Measurements from ENCODE around the gene SRP9. TPM values are rescaled to one million over a fixed set of nuclear protein-coding genes. Genes with fewer than 3 reads are reported as not detected.

Gene SRP9, protein sequence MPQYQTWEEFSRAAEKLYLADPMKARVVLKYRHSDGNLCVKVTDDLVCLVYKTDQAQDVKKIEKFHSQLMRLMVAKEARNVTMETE
- polyA plus RNA-seq (2013, experiment 1 of 2) = 196 TPM
- 205 TPM for polyA plus RNA-seq (2013, experiment 2 of 2)

DNA sequence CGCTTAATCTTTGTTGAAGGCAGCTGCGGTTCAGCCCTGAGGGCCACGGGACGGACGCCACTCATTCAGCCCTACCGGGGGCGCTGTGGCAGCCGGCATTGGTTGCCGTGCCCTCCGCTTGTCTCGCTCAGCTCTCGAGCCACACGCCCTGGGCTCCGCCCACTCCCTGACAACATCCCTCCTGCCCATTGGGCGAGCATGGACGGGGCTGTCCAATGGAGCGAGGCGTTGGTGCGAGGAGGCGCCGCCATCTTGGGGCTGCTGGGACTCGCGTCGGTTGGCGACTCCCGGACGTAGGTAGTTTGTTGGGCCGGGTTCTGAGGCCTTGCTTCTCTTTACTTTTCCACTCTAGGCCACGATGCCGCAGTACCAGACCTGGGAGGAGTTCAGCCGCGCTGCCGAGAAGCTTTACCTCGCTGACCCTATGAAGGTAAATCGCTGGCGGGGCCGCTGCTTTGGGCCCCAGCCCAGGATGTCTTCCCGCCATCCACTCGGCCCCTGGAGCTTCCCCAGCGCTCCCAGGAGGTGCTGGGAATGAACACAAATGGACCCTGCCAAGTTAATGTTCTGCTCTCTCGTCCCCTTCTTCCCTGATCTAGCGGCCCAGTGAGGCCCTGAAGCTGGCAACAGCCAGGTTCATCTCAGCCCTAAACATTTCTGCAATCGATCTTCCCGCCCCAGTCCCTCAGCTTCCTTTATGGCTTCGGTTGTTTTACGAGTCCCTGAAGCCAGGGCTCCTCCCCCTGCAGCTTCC, at the start of gene SRP9:
TSS of gene SRP9 (plus strand) at position 244 of the 754 bp plus-strand sequence. CDS start at position 359, 115 bp downstream.
- no peaks in the 10 kb centered on the region for H3K9me3 ChIP-seq (ENCODE audit: control insufficient read depth, low read length)
- H3K4ac ChIP-seq (ENCODE audit: low read depth in 1 of 2, low read length in 2 of 2) = peak within 1 kb of the TSS; percentile 47 to 91
- H4K91ac ChIP-seq (ENCODE audit: low read length) = peak within 1 kb of the TSS; percentile 83
- peak within 1 kb of the TSS; percentile 90 to 99 for H3K4me3 ChIP-seq (ENCODE audit: insufficient read depth in 1 of 2, low read depth in 1 of 2, low read length in 2 of 2)
- peak within 1 kb of the TSS; percentile 86 for H3K4me2 ChIP-seq (ENCODE audit: low read length, poor library complexity, severe bottlenecking)
- peak within 1 kb of the TSS; percentile 99 for H3K9ac ChIP-seq (ENCODE audit: low read length)
- peak within 1 kb of the TSS in 1 of 2 experiments; percentile 63 for H2BK12ac ChIP-seq (ENCODE audit: low read length in 2 of 2)
- no peak within 1 kb of the TSS for H2AFZ ChIP-seq (ENCODE audit: low read depth, low read length)
- 1% methylated on average over 41 of the region's 46 CpGs for WGBS
- peaks cover 2% of the 10 kb centered on the region for H3K79me1 ChIP-seq (replicated peaks; ENCODE audit: low read length, poor library complexity, severe bottlenecking)
- H2AK5ac ChIP-seq (ENCODE audit: low read length, severe bottlenecking) = peak within 1 kb of the TSS; percentile 81
- H3K14ac ChIP-seq (ENCODE audit: low read length in 2 of 2) = peak within 1 kb of the TSS in 1 of 2 experiments; percentile 49
- peak within 1 kb of the TSS in 1 of 2 experiments; percentile 23 for H3K23ac ChIP-seq (ENCODE audit: low read length in 2 of 2)
- H2BK15ac ChIP-seq (ENCODE audit: low read depth, poor library complexity, severe bottlenecking) = peak within 1 kb of the TSS; percentile 98
- peaks cover 0 to 10% of the 10 kb centered on the region in 2 experiments for H3K36me3 ChIP-seq (ENCODE audit: control insufficient read depth in 1 of 2, insufficient read depth in 2 of 2, low read depth in 1 of 2, low read length in 2 of 2)
- H2BK5ac ChIP-seq (ENCODE audit: low read depth, low read length, poor library complexity, severe bottlenecking) = peak within 1 kb of the TSS; percentile 39
- peak; percentile 98 for DNase-seq
- peak within 1 kb of the TSS; percentile 93 for H3K27ac ChIP-seq (ENCODE audit: low read length, poor library complexity, severe bottlenecking)
- H3K4me1 ChIP-seq (ENCODE audit: control insufficient read depth, insufficient read depth, low read depth, low read length) = peaks cover 13% of the 10 kb centered on the region
- peak within 1 kb of the TSS; percentile 96 for H4K8ac ChIP-seq (ENCODE audit: low read length)
- peak within 1 kb of the TSS; percentile 79 for H2BK120ac ChIP-seq (ENCODE audit: low read depth, low read length)
- no peaks in the 10 kb centered on the region for H3K27me3 ChIP-seq (ENCODE audit: control insufficient read depth in 1 of 2, insufficient read depth in 1 of 2, low read length in 2 of 2)
- peak within 1 kb of the TSS; percentile 79 to 94 for H3K18ac ChIP-seq (ENCODE audit: low read depth in 1 of 2, low read length in 2 of 2)

DNA sequence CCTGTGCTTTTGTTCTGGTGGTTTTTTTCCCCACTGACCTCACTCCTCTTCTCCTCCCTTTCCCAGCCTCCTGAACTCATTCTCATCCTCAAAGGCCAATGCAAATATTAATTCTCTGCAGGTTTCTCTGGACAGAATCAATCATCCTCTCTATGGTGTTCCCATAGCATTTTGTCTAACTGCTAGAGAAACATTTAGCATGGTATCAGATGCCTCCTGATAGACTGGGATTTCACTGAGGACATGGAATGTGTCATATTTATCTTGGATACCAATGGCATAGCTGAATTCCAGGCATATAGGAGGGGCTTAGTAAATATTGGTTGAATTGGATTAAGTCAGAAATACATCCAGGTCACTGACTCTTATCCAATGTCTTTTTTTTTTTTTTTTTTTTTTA, 46.1 kb upstream of the SRP9 start:
- Histone ChIP-seq H3K18ac (ENCODE audit: low read depth in 1 of 2, low read length in 2 of 2) (no peak overlapping the region), H3K4ac (ENCODE audit: low read depth in 1 of 2, low read length in 2 of 2) (no peak overlapping the region), H3K4me3 (ENCODE audit: insufficient read depth in 1 of 2, low read depth in 1 of 2, low read length in 2 of 2) (no peak overlapping the region), H3K36me3 (ENCODE audit: control insufficient read depth in 1 of 2, insufficient read depth in 2 of 2, low read depth in 1 of 2, low read length in 2 of 2) (no peaks in the 10 kb centered on the region), H2AFZ (ENCODE audit: low read depth, low read length) (no peak overlapping the region), H2BK15ac (ENCODE audit: low read depth, poor library complexity, severe bottlenecking) (no peak overlapping the region), H2BK120ac (ENCODE audit: low read depth, low read length) (no peak overlapping the region), H3K79me1 (replicated peaks; ENCODE audit: low read length, poor library complexity, severe bottlenecking) (no peaks in the 10 kb centered on the region), H2AK5ac (ENCODE audit: low read length, severe bottlenecking) (no peak overlapping the region), H4K91ac (ENCODE audit: low read length) (no peak overlapping the region), H3K23ac (ENCODE audit: low read length in 2 of 2) (no peak overlapping the region), H2BK12ac (ENCODE audit: low read length in 2 of 2) (no peak overlapping the region), H4K8ac (ENCODE audit: low read length) (no peak overlapping the region), H3K4me1 (ENCODE audit: control insufficient read depth, insufficient read depth, low read depth, low read length) (peaks cover 16% of the 10 kb centered on the region), H2BK5ac (ENCODE audit: low read depth, low read length, poor library complexity, severe bottlenecking) (no peak overlapping the region), H3K27ac (ENCODE audit: low read length, poor library complexity, severe bottlenecking) (no peak overlapping the region), H3K9me3 (ENCODE audit: control insufficient read depth, low read length) (no peaks in the 10 kb centered on the region), H3K14ac (ENCODE audit: low read length in 2 of 2) (no peak overlapping the region), H3K9ac (ENCODE audit: low read length) (no peak overlapping the region), H3K27me3 (ENCODE audit: control insufficient read depth in 1 of 2, insufficient read depth in 1 of 2, low read length in 2 of 2) (peaks cover 0 to 3% of the 10 kb centered on the region in 2 experiments), H3K4me2 (ENCODE audit: low read length, poor library complexity, severe bottlenecking) (no peak overlapping the region)
- no peak for DNase-seq

DNA sequence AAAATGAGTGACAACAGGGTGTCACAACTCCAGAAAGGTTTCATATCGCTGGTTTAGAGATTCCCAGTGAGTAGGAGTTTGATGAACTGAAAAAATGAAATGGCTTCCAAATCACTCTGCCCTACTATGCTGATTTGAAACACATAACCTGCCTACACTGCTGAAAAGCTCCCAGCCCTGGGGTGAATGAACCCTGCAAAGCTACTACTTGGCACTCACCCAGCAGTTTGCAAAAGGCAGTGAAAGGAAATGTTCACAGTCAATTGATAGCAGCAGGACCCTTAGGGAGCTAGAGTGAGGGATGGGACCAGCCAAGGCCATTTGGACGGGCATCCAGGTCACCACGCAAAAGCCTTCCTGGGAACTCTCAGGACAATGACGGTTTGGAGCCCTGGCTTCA, 44.4 kb upstream of the SRP9 start:
- no peak overlapping the region for H2BK5ac ChIP-seq (ENCODE audit: low read depth, low read length, poor library complexity, severe bottlenecking)
- no peak overlapping the region for H3K14ac ChIP-seq (ENCODE audit: low read length in 2 of 2)
- no peaks in the 10 kb centered on the region for H3K79me1 ChIP-seq (replicated peaks; ENCODE audit: low read length, poor library complexity, severe bottlenecking)
- peaks cover 22% of the 10 kb centered on the region for H3K4me1 ChIP-seq (ENCODE audit: control insufficient read depth, insufficient read depth, low read depth, low read length)
- H3K23ac ChIP-seq (ENCODE audit: low read length in 2 of 2) = no peak overlapping the region
- no peak overlapping the region for H4K91ac ChIP-seq (ENCODE audit: low read length)
- no peak overlapping the region for H2BK120ac ChIP-seq (ENCODE audit: low read depth, low read length)
- no peak overlapping the region for H3K18ac ChIP-seq (ENCODE audit: low read depth in 1 of 2, low read length in 2 of 2)
- H2BK15ac ChIP-seq (ENCODE audit: low read depth, poor library complexity, severe bottlenecking) = no peak overlapping the region
- no peaks in the 10 kb centered on the region for H3K36me3 ChIP-seq (ENCODE audit: control insufficient read depth in 1 of 2, insufficient read depth in 2 of 2, low read depth in 1 of 2, low read length in 2 of 2)
- H3K4ac ChIP-seq (ENCODE audit: low read depth in 1 of 2, low read length in 2 of 2) = no peak overlapping the region
- H2AK5ac ChIP-seq (ENCODE audit: low read length, severe bottlenecking) = peak overlapping the region; percentile 76
- WGBS = 85% methylated on average over 4 of the region's 4 CpGs
- no peak overlapping the region for H3K9ac ChIP-seq (ENCODE audit: low read length)
- H3K9me3 ChIP-seq (ENCODE audit: control insufficient read depth, low read length) = no peaks in the 10 kb centered on the region
- H3K27ac ChIP-seq (ENCODE audit: low read length, poor library complexity, severe bottlenecking) = no peak overlapping the region
- H3K4me3 ChIP-seq (ENCODE audit: insufficient read depth in 1 of 2, low read depth in 1 of 2, low read length in 2 of 2) = no peak overlapping the region
- no peak overlapping the region for H2BK12ac ChIP-seq (ENCODE audit: low read length in 2 of 2)
- H3K4me2 ChIP-seq (ENCODE audit: low read length, poor library complexity, severe bottlenecking) = no peak overlapping the region
- H3K27me3 ChIP-seq (ENCODE audit: control insufficient read depth in 1 of 2, insufficient read depth in 1 of 2, low read length in 2 of 2) = peaks cover 0 to 2% of the 10 kb centered on the region in 2 experiments
- DNase-seq = no peak
- H4K8ac ChIP-seq (ENCODE audit: low read length) = peak overlapping the region; percentile 15
- H2AFZ ChIP-seq (ENCODE audit: low read depth, low read length) = no peak overlapping the region
